HG03103 (cell line): ENCODE measurements around the gene RNU7-1.
"Not testable (repeated sequence)": the region's sequence is repeated elsewhere in the genome, so short reads cannot be mapped to it uniquely, and the experiment has no call there.

Source experiments
- ATAC-seq: cut with Tn5 transposase; IDR thresholded peaks from one replicate; pipeline ENCODE4 v1.9.1; 2021; ENCODE audit warnings: low read depth; ENCODE audit not compliant: unreplicated experiment

The RNU7-1 gene

DNA sequence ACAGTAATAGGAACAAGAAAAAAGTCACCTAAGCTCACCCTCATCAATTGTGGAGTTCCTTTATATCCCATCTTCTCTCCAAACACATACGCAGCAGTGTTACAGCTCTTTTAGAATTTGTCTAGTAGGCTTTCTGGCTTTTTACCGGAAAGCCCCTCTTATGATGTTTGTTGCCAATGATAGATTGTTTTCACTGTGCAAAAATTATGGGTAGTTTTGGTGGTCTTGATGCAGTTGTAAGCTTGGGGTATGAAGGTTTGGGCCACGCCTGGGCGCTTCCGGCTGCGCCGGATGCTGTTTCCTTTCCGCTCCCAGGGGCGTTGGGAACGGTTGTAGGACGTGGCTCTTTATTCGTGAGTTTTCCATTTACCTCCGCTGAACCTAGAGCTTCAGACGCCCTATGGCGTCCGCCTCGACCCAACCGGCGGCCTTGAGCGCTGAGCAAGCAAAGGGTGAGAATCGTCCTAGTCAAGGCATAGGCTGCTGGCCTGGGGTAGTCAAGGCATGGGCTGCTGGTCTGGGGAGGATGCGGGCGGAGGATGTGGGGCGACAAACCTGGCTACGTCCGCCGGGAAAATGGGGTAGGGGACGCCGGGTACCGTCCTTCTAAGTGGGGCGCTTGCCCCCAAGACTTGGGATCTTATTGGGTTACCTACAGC, at the start of gene RNU7-1, which contains the start of gene C12orf57:
Gene RNU7-1 (plus strand): TSS at position 95 of the 659 bp plus-strand sequence.
Gene C12orf57 (plus strand): TSS at position 301 of the 659 bp plus-strand sequence. CDS start 100 bp downstream, at position 401.
- ATAC-seq = no peak

DNA sequence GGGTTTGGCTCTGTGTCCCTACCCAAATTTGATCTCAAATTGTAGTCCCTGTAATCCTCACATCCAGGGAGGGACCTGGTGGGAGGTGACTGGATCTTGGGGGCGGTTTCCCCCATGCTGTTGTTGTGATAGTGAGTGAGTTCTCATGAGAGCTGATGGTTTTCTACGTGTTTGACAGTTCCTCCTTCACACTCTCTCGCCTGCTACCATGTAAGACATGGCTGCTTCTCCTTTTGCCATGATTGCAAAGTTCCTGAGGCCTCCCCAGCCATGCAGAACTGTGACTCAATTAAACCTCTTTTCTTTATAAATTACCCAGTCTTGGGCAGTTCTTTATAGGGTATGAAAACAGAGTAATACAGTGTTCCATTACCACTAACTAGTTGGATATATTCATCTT, 49.3 kb upstream of the RNU7-1 start:
- no peak for ATAC-seq

DNA sequence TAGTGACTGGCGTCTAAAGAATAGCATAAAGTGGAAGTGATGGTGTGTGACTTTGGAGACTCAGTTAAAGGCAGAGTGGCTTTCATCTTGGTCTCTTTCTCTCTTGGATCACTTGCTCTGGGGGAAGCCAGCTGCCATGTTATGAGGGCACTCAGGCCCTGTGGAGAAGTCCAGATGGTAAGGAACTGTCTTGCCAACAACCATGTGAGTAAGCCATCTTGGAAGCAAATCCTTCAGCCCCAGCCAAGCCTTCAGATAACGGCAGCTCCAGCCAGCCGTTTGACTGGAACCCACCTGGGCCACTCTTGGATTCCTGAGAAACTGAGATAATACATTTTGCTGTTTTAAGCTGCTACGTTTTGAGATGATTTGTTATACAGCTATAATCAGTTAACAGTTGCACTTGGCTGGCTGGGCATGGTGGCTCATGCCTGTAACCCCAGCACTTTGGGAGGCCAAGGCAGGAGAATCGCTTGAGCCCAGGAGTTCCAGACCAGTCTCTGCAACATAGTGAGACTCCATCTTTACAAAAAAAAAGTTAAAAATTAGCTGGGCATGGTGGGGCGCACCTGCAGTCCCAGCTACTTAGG, 46.7 kb upstream of the RNU7-1 start:
- ATAC-seq = no peak

DNA sequence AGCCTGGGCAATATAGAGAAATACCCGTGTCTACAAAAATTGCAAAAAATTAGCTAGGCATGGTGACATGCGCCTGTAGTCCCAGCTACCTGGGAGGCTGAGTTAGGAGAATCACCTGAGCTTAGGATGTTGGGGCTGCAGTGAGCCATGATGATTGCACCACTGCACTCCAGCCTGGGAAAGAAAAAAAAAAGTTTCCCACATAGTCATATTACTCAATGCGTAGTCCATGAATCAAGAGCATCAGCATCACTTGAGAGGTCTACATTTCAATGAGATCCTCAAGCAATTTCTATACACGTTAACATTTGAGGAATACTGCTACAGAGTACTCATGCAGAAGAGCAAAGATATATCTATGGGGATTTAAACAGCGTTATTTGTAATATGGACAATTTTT, 44.2 kb upstream of the RNU7-1 start:
- ATAC-seq = no peak

DNA sequence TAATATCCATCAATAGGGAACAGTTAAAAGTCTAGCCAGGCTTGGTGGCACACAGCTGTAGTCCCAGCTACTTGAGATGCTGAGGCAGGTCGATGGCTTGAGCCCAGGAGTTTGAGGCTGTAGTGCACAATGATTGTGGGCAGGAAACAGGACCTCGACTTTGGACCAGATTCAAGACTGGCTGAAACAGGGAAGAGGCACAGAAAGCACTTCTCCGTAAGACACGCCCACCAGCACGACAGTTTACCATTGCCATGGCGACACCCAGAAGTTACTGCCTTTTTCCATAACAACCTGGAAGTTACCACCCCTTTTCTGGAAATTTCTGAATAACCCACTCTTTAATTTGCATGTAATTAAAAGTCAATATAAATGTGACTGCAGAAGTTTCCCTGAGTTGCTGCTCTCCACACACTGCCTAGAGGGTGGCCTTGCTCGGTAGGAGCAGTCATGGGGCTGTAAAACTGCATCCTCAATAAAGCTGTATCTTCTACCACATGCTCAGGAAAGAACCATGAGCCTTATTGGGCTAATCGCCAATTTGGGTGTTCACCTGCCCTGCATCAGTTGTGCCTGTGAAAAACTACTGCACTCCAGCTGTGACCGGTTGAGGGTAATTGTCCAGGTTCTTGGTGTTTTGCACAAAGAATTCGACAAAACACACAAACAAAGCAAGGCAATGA, 43.6 kb upstream of the RNU7-1 start:
- no peak for ATAC-seq

DNA sequence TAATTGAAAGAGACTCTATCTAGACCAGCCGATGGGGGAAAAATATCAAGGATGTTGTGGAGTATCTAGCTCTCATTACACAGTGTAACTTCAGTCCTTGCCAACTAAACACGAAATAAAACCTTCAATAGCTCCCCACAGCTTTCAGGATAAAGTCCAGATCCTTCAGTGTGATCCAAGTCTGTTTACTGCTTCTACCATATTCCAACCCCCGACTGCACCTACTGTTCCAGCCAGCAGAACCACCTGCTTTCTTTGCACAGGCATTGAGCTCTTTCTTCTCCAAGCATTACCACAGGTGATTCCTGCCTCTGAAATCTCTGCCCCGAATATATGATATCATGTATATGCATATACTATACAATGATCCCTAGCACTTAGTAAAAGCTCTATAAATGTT, 41.2 kb upstream of the RNU7-1 start:
- ATAC-seq = no peak

DNA sequence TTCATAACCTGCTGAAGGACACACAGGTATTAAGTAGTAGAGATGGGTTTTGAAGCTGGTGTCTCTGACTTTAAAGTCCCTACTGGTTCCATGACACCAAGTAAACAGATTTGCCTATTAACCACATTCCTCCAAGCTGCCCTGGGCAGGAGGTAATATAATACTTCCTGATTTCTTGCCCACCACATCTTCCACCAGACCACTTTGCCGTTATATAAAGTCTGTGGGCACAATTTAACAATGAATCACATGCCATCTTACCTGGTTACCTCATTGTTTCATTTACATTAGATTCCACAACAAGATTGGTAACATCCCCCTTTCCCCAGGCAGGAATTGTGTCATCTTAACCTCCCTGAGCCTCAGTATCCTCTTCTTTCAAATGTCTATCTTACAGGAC, 39.9 kb upstream of the RNU7-1 start:
- no peak for ATAC-seq

DNA sequence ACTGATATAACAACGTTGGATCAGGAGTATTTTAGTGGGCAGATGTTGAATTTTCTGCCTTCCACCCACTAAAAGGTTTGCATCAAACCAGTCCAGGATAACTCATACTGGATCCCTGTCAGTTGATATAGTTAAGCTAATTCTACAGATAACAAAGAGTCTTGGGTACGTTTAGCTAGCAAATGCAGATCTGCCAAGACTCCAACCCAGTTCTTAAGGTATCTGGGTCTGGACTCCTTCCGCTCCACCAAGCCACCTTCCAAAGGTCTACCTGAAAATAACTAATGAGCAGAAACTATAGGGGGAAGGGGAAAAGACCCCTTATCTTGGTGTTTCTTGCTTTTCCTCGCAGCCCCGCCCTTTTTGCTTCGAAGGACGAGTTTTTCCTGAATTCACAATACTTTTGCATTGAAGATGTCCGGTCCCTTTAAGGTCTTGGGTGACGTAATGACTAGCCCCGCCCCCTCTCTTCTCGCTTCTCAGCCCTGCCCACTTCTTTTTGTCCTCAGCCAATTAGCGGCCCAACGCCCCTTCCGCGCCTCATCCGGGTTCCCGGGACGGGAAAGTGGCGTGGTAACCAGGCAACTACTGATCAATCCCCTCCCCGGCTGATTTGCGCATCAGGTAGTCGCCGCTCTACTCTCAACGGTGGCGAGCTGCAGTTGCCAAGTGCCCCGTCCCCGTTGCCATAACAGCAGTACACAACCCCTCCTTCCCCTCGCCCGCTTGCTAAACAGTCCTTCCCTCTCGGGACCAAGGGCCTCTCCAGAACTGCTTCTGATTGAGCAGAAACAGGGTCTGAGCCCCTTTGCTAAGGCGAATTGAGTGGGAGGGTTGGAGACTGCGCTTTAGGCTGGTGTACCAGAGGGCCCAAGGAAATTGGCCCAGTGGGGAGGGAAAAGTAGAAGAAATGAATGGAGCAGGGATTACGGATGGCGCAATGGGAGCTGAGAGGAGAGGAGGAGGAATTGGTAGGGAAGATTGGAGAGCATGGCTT, 39.0 kb upstream of the RNU7-1 start, which contains the start of gene LRRC23:
Gene LRRC23 (plus strand): TSS at position 543 of the 997 bp plus-strand sequence. CDS start 812 bp downstream, outside the sequence.
- ATAC-seq = peak; percentile 89

DNA sequence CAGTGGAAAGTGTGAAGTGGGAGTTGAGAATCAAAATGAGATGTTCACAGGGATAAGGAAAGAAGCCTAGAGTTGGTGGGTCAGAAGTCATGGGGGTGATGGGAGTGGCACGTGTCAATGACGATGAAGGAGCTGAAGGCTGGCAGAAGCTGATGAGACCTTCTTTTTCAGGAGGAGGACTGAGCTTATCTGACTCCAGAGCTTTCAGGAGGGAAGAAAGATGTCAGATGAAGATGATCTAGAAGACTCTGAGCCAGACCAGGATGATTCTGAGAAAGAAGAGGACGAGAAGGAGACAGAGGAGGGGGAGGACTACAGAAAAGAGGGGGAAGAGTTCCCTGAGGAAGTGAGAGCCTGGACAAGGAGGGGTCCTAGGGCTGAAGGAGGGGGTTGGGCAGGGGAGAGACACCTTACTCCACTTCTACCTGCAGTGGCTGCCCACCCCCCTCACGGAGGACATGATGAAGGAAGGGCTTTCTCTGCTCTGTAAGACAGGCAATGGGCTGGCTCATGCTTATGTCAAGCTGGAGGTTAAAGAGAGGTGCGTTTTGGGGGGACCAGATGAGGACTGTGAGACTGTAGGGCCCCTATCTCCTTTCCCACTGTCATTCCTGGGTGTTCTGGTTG, 38.1 kb upstream of the RNU7-1 start:
- ATAC-seq = no peak

DNA sequence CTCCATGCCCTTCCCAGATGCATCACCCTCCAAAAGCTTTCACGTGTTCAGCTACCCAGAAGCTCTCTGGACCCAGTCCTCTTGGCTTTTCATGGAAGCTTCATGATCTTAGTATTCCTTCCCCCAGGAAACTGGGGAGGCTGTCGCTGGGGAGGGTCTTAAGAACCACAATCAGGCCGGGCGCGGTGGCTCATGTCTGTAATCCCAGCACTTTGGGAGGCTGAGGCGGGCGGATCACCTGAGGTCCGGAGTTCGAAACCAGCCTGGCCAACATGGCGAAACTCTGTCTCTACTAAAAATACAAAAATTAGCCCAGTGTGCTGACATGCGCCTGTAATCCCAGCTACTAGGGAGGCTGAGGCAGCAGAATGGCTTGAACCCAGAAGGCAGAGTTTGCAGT, 35.5 kb upstream of the RNU7-1 start:
- not testable (repeated sequence) for ATAC-seq

DNA sequence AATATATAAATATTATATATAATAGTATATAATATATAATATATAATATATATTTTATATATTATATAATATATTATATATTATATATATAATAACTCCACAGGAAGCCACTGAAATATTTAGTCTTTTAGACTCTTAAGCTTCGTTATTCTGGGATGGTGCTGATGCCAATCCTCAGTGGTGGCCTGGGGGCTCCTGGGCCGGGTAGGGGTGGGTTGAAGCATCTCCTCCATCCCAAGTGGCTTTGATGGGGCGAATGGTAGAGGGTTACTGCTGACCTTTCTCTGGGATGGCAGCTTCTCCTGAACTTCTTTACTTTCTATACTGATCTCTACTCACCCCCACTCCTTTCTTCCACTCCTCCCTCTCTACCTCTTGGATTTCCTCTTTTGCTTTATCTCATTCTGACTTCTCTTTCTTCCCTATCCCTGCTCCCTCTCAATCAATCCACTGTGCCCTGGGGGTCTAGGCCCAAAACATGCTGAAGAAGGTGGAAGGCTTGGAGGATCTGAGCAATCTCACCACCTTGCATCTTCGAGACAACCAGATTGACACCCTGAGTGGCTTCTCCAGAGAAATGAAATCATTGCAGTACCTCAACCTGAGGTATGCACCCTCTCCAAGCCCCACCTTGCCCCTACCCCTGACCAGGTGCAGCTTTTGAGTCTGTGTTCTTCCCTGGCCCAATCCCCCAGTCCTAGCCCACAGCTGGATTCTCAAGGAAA, 34.0 kb upstream of the RNU7-1 start:
- no peak for ATAC-seq

DNA sequence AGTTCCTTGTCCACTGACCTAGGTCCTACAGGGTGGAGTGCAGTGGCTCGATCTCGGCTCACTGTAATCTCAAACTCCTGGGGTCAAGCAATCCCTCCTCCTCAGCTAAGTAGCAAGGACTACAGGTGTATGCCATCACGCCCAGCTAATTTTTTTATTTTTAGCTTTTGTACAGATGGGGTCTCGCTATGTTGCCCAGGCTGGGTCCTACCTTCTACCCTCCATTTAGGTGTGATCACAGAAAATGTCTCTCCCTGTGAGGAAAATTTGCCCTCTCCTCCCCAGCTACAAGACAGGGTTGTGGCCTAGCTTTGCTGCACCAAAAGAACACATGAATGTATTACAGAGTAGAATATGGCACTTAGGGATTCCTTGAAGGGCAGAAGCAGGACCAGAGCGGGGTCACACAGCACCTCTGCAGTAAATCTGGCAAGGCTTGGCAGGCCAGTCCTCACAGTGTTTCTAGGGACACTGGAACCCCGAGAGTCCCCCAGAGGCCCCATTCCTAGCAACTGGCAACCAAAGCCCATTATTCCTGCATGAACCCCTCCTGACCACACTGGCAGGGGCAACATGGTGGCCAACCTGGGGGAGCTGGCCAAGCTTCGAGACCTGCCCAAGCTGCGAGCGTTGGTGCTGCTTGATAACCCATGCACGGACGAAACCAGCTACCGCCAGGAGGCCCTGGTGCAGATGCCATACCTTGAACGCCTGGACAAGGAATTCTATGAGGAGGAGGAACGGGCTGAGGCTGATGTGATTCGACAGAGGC, 31.3 kb upstream of the RNU7-1 start:
- no peak for ATAC-seq

DNA sequence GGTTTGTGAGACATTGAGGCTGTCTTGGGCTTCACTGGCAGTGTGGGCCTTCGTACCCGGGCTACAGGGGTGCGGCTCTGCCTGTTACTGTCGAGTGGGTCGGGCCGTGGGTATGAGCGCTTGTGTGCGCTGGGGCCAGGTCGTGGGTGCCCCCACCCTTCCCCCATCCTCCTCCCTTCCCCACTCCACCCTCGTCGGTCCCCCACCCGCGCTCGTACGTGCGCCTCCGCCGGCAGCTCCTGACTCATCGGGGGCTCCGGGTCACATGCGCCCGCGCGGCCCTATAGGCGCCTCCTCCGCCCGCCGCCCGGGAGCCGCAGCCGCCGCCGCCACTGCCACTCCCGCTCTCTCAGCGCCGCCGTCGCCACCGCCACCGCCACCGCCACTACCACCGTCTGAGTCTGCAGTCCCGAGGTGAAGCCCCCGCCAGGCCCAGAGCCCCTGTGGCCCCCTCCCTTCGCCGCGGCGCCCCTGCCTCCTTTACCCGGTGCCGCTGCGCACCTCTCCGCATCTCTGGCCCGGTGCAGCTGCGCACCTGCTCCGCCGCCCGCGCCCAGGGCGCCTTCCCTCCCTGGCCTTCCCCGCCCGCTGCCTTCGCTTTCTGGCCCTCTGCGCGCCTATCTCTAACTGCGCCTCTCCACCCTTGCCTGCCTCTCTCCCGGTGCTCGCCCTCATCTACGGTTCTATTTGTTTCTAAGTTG, 29.2 kb upstream of the RNU7-1 start, which contains the start of gene ENO2:
Gene ENO2 (plus strand): TSS at position 335 of the 701 bp plus-strand sequence. CDS start 1,253 bp downstream, outside the sequence.
- peak; percentile 63 for ATAC-seq

DNA sequence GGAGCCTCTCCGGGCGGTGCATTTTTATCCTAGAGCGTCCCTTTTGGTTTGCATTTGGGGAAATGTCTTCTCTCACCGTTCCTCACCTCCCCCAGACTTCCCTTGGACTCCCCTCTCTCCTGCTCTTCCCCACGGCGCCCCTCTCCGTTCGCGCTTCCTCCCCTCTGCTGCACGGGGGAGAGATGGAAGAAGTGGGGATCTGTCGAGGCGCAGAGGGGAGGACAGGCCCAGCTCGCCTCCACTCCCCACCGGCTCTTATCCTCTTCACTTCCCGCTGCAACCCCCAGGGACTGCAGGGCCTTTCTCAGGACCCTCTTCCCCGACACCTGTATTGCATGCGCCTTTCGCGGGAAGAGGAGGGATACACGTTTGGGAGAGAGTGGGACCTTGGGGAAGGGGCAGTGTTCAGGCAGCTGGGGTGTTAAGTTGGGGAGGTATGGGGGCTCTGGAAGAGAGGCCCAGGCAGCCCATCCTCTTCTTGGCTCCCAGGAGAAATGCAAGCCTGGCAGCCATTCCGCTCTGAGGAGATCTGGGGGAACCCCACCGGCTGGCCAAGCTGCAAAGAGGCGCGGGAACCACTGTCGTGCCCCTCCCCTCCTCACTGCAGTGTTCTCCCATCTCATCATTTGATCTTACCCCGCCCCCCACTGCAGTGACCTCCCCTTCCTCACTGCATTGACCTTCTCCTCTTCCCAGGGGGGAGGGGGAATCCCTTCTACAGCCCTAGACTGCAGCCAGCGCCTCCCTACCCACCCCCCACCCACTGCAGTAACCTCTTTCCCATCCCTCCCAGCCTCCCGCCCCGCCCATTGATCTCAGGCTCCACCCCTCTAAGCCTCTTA, 28.4 kb upstream of the RNU7-1 start:
- ATAC-seq = no peak

DNA sequence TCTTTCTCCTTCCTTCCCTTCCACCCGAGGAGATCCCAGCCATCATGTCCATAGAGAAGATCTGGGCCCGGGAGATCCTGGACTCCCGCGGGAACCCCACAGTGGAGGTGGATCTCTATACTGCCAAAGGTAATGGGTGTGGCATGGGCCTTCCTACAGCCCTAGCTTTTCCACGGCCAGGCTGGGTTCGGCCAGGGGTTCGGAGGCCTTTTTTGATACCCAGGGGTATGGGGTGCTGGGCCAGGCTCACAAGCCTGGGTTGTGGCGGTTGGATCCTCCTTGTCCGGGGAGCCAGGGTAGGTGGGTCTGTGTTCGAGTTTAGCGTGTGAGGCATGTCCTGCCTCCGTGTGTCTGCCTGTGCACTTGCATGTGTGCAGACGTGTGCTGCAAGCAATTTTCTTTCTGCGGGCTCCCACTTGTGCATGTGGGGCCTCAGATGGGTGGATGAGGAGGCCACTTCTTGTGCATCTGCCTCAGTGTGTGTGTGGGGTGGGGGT, 27.8 kb upstream of the RNU7-1 start:
- no peak for ATAC-seq

DNA sequence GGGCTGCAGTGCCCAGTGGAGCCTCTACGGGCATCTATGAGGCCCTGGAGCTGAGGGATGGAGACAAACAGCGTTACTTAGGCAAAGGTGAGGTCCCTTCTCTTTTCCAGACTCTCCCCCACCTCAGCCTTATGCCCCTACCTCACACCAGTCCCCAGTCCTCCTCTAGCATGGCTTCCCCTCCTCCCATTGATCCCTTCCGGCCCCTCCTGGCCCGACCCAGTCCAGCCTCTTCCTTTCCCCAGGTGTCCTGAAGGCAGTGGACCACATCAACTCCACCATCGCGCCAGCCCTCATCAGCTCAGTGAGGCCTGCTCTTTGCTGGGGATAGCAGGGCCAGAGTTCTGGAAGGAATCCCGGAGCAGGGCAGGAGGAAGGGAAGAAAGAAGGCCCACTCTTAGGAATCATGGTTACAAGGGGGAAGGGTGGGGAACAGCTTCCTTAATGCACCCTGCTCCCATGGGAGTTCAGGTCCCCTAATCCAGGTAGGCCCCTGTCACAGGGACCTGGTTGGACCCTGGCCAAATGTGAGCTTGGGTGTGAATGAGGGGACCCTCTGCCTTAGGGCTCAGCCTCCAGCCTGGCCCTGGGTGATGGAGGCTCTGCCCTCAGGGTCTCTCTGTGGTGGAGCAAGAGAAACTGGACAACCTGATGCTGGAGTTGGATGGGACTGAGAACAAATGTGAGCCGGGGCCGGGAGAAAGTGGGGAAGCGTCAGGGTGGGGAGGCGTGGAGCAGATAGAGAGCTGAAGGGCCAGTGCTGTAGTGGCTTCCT, 27.0 kb upstream of the RNU7-1 start:
- no peak for ATAC-seq
